Left ventricle myocardium inferior (tissue), 1 donor: Measurements from ENCODE around the gene P4HA1. TPM values are rescaled to one million over a fixed set of nuclear protein-coding genes. Genes with fewer than 3 reads are reported as not detected.
A peak's percentile ranks its signal among the peaks of the same experiment; 100 is the strongest.
"Not testable (repeated sequence)": the region's sequence is repeated elsewhere in the genome, so short reads cannot be mapped to it uniquely, and the experiment has no call there.

ENCODE experiments used
- DNase-seq: peaks from one replicate; pipeline ENCODE4 v3.0.0-alpha.2; 2020
- H3K27ac ChIP-seq: fragments of 200-600 bp; replicated peaks from 2 replicates; pipeline ENCODE4 v1.8.0; 2021
- H3K27me3 ChIP-seq: fragments of 200-600 bp; 2 replicates; pipeline ENCODE4 v1.8.0; 2021; ENCODE audit warnings: low read depth
- H3K36me3 ChIP-seq: fragments of 200-600 bp; 2 replicates; pipeline ENCODE4 v1.8.0; 2021
- H3K4me1 ChIP-seq: fragments of 200-600 bp; 2 replicates; pipeline ENCODE4 v1.8.0; 2021
- H3K4me3 ChIP-seq: fragments of 200-600 bp; 2 replicates; pipeline ENCODE4 v1.8.0; 2021; ENCODE audit warnings: mild to moderate bottlenecking, moderate library complexity
- H3K9me3 ChIP-seq: fragments of 200-600 bp; replicated peaks from 2 replicates; pipeline ENCODE4 v1.8.0; 2021
- CTCF ChIP-seq: fragments of 200-600 bp; IDR thresholded peaks from 2 replicates; pipeline ENCODE4 v1.8.0; 2021; ENCODE audit warnings: antibody characterized with exemption, mild to moderate bottlenecking, borderline replicate concordance
- intact Hi-C: fragments of 100-400 bp; cut with micrococcal nuclease; formaldehyde crosslinking; loops from one replicate; pipeline ENCODE4 v1.11.0; 2022
- total RNA-seq: library from RNA; stranded (reverse); fragmentation: NEBNext Ultra II Directional; extraction: Animal tissue kit (Norgen Biotek cat#: 25700); gene quantifications from one replicate; pipeline ENCODE4 v1.2.1, GENCODE V29; 2021
- donor health status: DM: no; HTN: yes; CAD: no; lungs with severe emphysema.

P4HA1 gene
- total RNA-seq, 1 donor from 2014 or later, result 97.1 TPM

DNA sequence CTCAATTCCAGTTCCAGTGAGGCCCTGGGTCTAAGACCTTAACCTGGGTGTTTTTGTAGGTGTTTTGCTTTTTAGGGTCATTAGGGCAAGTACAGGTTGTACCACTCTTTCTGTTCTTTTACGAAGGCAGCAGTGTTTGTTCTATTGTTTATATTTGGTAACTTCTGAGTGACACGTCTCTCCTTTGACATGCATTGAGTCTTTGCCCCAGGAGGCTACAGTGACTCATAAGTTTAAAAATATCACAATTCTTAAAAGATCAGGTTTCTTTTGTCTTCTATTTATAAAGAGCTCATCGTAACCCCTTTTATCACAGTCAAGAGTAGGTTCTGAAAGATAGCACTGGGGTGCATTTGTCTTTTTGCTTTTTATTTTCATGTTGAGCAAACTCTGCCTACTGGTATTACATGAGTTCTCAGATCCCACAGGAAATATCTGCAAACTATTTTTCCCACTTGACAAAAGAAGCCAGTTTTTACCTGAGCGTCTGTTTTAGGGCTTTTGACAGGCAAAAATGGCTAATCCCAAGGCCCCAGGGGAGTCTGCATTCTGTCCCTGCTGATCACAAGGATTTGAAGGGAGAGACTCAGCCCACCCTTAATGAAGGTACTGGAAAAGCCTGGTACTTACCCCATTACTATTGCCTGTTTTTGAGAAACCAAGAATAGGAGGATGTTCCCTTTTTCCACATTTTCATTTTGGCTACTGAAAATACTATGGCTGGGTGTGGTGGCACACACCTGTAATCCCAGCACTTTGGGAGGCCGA is 21.5 kb upstream of the P4HA1 start:
- intact Hi-C loops, result no loop called here
- peaks cover 16% of the 10 kb centered on the region for H3K36me3 ChIP-seq
- H3K4me3 ChIP-seq, result peak overlapping the region; percentile 2
- no peak for DNase-seq
- no peaks in the 10 kb centered on the region for H3K9me3 ChIP-seq
- no peak for TF ChIP-seq CTCF
- H3K27me3 ChIP-seq, result no peaks in the 10 kb centered on the region
- H3K27ac ChIP-seq, result peak overlapping the region; percentile 81
- H3K4me1 ChIP-seq, result peaks cover 37% of the 10 kb centered on the region

GRCh38 chr10:73116017-73116416 is 19.4 kb upstream of the P4HA1 start:
- Histone ChIP-seq H3K36me3 (peaks cover 12% of the 10 kb centered on the region), H3K4me1 (peaks cover 53% of the 10 kb centered on the region), H3K4me3 (no peak overlapping the region), H3K9me3 (no peaks in the 10 kb centered on the region), H3K27me3 (no peaks in the 10 kb centered on the region), H3K27ac (peak overlapping the region; percentile 81)
- no peak for TF ChIP-seq CTCF
- DNase-seq, result no peak
- intact Hi-C loops, result no loop called here

GRCh38 chr10:73113551-73113950 is 16.9 kb upstream of the P4HA1 start:
- H3K36me3 ChIP-seq, result peaks cover 11% of the 10 kb centered on the region
- H3K27ac ChIP-seq, result peak overlapping the region; percentile 96
- TF ChIP-seq CTCF, result no peak
- peaks cover 56% of the 10 kb centered on the region for H3K4me1 ChIP-seq
- no peaks in the 10 kb centered on the region for H3K9me3 ChIP-seq
- no peak for DNase-seq
- H3K27me3 ChIP-seq, result no peaks in the 10 kb centered on the region
- no peak overlapping the region for H3K4me3 ChIP-seq
- intact Hi-C loops, result no loop called here

- H3K27me3 ChIP-seq, intact Hi-C loops, H3K9me3 ChIP-seq, DNase-seq, H3K4me3 ChIP-seq: not testable (repeated sequence)
- H3K36me3 ChIP-seq, result peaks cover 11% of the 10 kb centered on the region
- peaks cover 43% of the 10 kb centered on the region for H3K4me1 ChIP-seq
- H3K27ac ChIP-seq, result peak overlapping the region; percentile 96
Observed at GRCh38 chr10:73112032-73112431, 15.4 kb upstream of the P4HA1 start.

- TF ChIP-seq CTCF, result no peak
- H3K4me1 ChIP-seq, result peaks cover 39% of the 10 kb centered on the region
- H3K36me3 ChIP-seq, result peaks cover 11% of the 10 kb centered on the region
- peak within 1 kb of the TSS; percentile 96 for H3K27ac ChIP-seq
- intact Hi-C loops, result no loop called here
- DNase-seq, result peak; percentile 54
- peak within 1 kb of the TSS; percentile 73 for H3K4me3 ChIP-seq
- H3K9me3 ChIP-seq, result no peaks in the 10 kb centered on the region
- H3K27me3 ChIP-seq, result no peaks in the 10 kb centered on the region
Observed at GRCh38 chr10:73110345-73110849, 13.7 kb upstream of the P4HA1 start, which contains the start of gene NUDT13. TSS of gene NUDT13 (plus strand) at chr10:73110455. CDS start at chr10:73114366, 3,911 bp downstream.

DNA sequence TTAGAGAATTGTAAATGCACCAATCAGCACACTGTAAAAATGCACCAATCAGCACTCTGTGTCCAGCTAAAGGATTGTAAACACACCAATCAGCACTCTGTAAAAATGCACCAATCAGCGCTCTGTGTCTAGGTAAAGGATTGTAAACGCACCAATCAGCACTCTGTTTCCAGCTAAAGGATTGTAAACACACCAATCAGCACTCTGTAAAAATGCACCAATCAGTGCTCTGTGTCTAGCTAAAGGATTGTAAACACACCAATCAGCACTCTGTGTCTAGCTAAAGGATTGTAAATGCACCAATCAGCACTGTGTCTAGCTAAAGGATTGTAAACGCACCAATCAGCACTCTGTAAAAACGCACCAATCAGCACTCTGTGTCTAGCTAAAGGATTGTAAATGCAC is 12.6 kb upstream of the P4HA1 start:
- H3K27ac ChIP-seq, H3K4me3 ChIP-seq, H3K9me3 ChIP-seq, intact Hi-C loops, H3K27me3 ChIP-seq, DNase-seq: not testable (repeated sequence)
- H3K36me3 ChIP-seq, result peaks cover 11% of the 10 kb centered on the region
- peaks cover 38% of the 10 kb centered on the region for H3K4me1 ChIP-seq
